Loucy (cell line): ENCODE data around the gene ACOT11.

Experiments
- H2AFZ ChIP-seq: fragments of 200-600 bp; sonication (generic); 2 replicates; pipeline ENCODE4 v1.6.0; 2016; ENCODE audit warnings: antibody characterized with exemption, mild to moderate bottlenecking, low read length, moderate library complexity
- H3F3A ChIP-seq: fragments of 200-600 bp; 2 replicates; pipeline ENCODE4 v1.6.0; 2016; ENCODE audit warnings: antibody characterized with exemption, low read depth, mild to moderate bottlenecking
- H3K27me3 ChIP-seq: fragments of 200-600 bp; sonication (generic); 2 replicates; pipeline ENCODE4 v1.6.1; 2014; ENCODE audit warnings: low read length, mild to moderate bottlenecking; ENCODE audit not compliant: insufficient read depth, poor library complexity, severe bottlenecking
- H3K36me3 ChIP-seq: fragments of 200-600 bp; sonication (generic); 2 replicates; pipeline ENCODE4 v1.6.1; 2016; ENCODE audit warnings: low read length; ENCODE audit not compliant: insufficient read depth
- H3K4me1 ChIP-seq: fragments of 200-600 bp; sonication (generic); 2 replicates; pipeline ENCODE4 v1.5.1; 2014; ENCODE audit warnings: low read length, mild to moderate bottlenecking; ENCODE audit not compliant: insufficient read depth, poor library complexity, severe bottlenecking
- H3K4me2 ChIP-seq: fragments of 200-600 bp; sonication (generic); 2 replicates; pipeline ENCODE4 v1.6.0; 2014; ENCODE audit warnings: antibody characterized with exemption, low read length, low read depth, mild to moderate bottlenecking; ENCODE audit not compliant: poor library complexity, severe bottlenecking
- H3K4me3 ChIP-seq: fragments of 200-600 bp; sonication (generic); 2 replicates; pipeline ENCODE4 v1.5.1; 2014; ENCODE audit warnings: low read length, mild to moderate bottlenecking, mixed read lengths; ENCODE audit not compliant: poor library complexity, severe bottlenecking
- H3K79me2 ChIP-seq: fragments of 200-600 bp; sonication (generic); 2 replicates; pipeline ENCODE4 v1.6.1; 2014; ENCODE audit warnings: low read length; ENCODE audit not compliant: insufficient read depth
- H3K9ac ChIP-seq: fragments of 200-600 bp; sonication (generic); 2 replicates; pipeline ENCODE4 v1.6.0; 2014; ENCODE audit warnings: mild to moderate bottlenecking, low read depth, low read length, moderate library complexity; ENCODE audit not compliant: poor library complexity, severe bottlenecking
- H3K9me2 ChIP-seq: fragments of 200-600 bp; sonication (generic); replicated peaks from 2 replicates; pipeline ENCODE4 v1.6.1; 2016; ENCODE audit warnings: low read depth, low read length, mixed read lengths
- H3K9me3 ChIP-seq: fragments of 200-600 bp; sonication (generic); 2 replicates; pipeline ENCODE4 v1.6.1; 2014; ENCODE audit warnings: mild to moderate bottlenecking, antibody characterized with exemption, low read length, low read depth; ENCODE audit not compliant: insufficient read depth
- H4K20me1 ChIP-seq: fragments of 200-600 bp; sonication (generic); 2 replicates; pipeline ENCODE4 v1.6.0; 2014; ENCODE audit warnings: antibody characterized with exemption, low read length, mild to moderate bottlenecking; ENCODE audit not compliant: insufficient read depth, poor library complexity, severe bottlenecking
- EZH2phosphoT487 ChIP-seq: fragments of 200-600 bp; IDR thresholded peaks from 2 replicates; pipeline ENCODE4 v1.6.1; 2018; ENCODE audit warnings: antibody characterized with exemption, mild to moderate bottlenecking, moderate library complexity, borderline replicate concordance
- TF ChIP-seq, protein P1 (sequence below): fragments of 200-600 bp; sonication (generic); conservative IDR thresholded peaks from 2 replicates; pipeline ENCODE4 v1.5.1; 2014; ENCODE audit warnings: mild to moderate bottlenecking, antibody characterized with exemption, low read length

Gene ACOT11

DNA sequence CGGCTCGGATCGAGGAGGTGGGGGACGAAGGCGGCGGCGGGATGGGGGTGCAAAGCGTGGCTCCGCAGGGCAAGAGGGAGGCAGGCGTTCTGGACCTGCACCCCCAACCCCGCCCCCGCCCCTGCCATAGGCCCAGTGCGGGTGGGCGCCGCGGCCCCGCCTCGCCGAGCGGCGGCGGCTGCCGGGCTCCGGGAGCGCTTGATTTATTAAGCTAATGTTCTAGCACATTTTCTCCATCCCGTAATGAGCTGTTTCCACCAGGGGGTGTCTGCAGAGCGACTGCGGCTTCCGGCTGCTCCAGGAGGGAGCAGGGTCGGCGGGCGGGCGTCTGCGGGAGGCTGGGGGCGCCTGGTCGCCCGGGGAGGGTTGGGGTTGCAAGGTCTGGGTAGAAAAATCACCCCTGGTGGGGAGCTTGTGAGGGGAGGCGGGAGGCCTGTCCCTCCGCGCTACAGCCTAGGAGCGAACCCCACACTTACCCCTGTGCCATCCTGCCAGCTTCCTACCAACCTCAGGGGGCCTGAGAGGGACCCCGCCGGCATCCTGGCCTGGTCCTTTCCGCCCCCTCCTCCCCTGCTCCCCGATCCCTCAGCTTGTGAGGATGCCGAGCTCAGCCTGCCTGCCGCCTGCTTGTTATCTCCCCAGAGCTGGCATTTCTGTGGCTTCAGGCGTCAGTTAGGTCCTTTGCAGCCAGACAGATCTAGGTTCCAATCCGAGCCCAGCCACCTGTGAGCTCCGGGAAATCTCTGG, 48.5 kb upstream of the ACOT11 start:
- Histone ChIP-seq H3K79me2 (no peaks in the 10 kb centered on the region), H3K4me3 (peak overlapping the region; percentile 63), H3K36me3 (no peaks in the 10 kb centered on the region), H3K27me3 (no peaks in the 10 kb centered on the region), H3K9me3 (no peaks in the 10 kb centered on the region), H2AFZ (peak overlapping the region; percentile 63), H3F3A (no peaks in the 10 kb centered on the region), H3K9ac (peak overlapping the region; percentile 45), H3K4me1 (peaks cover 18% of the 10 kb centered on the region), H3K9me2 (no peaks in the 10 kb centered on the region), H3K4me2 (peak overlapping the region; percentile 76), H4K20me1 (no peaks in the 10 kb centered on the region)
- TF ChIP-seq EZH2phosphoT487 = no peak
- TF ChIP-seq, protein P1, sequence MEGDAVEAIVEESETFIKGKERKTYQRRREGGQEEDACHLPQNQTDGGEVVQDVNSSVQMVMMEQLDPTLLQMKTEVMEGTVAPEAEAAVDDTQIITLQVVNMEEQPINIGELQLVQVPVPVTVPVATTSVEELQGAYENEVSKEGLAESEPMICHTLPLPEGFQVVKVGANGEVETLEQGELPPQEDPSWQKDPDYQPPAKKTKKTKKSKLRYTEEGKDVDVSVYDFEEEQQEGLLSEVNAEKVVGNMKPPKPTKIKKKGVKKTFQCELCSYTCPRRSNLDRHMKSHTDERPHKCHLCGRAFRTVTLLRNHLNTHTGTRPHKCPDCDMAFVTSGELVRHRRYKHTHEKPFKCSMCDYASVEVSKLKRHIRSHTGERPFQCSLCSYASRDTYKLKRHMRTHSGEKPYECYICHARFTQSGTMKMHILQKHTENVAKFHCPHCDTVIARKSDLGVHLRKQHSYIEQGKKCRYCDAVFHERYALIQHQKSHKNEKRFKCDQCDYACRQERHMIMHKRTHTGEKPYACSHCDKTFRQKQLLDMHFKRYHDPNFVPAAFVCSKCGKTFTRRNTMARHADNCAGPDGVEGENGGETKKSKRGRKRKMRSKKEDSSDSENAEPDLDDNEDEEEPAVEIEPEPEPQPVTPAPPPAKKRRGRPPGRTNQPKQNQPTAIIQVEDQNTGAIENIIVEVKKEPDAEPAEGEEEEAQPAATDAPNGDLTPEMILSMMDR = peak; percentile 37

DNA sequence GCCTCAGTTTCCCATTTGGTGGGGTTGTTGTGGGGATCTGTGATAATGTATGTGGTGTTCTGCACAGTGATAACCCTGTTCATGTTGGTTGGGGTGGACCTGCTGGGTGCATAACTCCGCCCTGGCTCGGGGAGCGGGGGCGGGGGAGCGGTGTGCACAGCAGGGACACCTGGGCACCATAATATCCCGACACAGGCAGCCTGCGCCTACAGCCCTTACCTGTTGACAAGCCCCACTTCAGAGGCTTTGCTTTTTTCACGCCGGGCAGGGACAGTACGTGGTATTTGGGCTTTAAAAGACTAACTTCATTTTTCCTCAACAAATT, 48.0 kb upstream of the ACOT11 start:
- peak overlapping the region; percentile 76 for H3K4me2 ChIP-seq
- no peak overlapping the region for H3K4me3 ChIP-seq
- no peaks in the 10 kb centered on the region for H3K36me3 ChIP-seq
- H4K20me1 ChIP-seq = no peaks in the 10 kb centered on the region
- H3K9ac ChIP-seq = no peak overlapping the region
- H3K9me2 ChIP-seq = no peaks in the 10 kb centered on the region
- H3K9me3 ChIP-seq = no peaks in the 10 kb centered on the region
- H3F3A ChIP-seq = no peaks in the 10 kb centered on the region
- peaks cover 18% of the 10 kb centered on the region for H3K4me1 ChIP-seq
- no peaks in the 10 kb centered on the region for H3K79me2 ChIP-seq
- peak overlapping the region; percentile 63; the same call in 1 of the 2 replicates for H2AFZ ChIP-seq
- TF ChIP-seq, protein P1 = no peak
- no peak for TF ChIP-seq EZH2phosphoT487
- H3K27me3 ChIP-seq = no peaks in the 10 kb centered on the region

DNA sequence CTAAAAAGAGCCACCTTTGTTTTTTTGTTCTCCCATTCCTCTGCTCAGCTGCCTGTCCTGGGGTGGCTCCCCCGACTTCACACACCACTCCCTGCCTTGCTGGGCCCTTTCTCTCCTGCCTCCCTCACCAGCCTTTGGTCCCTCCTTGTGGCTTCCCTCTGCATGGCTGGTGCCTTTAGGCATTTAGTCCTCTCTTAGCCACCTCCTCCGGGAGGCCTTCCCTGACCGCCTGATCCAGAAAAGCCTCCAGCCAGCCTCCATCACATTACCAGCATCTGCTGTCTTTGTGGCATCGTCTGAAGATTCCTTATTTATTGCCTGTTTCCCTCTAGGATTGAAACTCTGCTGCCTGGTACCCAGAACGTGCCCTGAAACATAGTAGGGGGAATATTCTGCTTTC, 46.2 kb upstream of the ACOT11 start:
- H3K9ac ChIP-seq = no peak overlapping the region
- H2AFZ ChIP-seq = no peak overlapping the region
- H3K79me2 ChIP-seq = no peaks in the 10 kb centered on the region
- H3F3A ChIP-seq = no peaks in the 10 kb centered on the region
- no peaks in the 10 kb centered on the region for H3K27me3 ChIP-seq
- no peak overlapping the region for H3K4me2 ChIP-seq
- H3K4me3 ChIP-seq = no peak overlapping the region
- peaks cover 18% of the 10 kb centered on the region for H3K4me1 ChIP-seq
- no peaks in the 10 kb centered on the region for H3K9me2 ChIP-seq
- TF ChIP-seq, protein P1 = no peak
- TF ChIP-seq EZH2phosphoT487 = no peak
- H4K20me1 ChIP-seq = no peaks in the 10 kb centered on the region
- no peaks in the 10 kb centered on the region for H3K9me3 ChIP-seq
- H3K36me3 ChIP-seq = no peaks in the 10 kb centered on the region
